CD4-positive, alpha-beta T cell treated with Interleukin-2 at 100 ng/mL for 4 hours (primary cell): Measurements from ENCODE around the gene SPACDR.
A peak's percentile ranks its signal among the peaks of the same experiment; 100 is the strongest.

Experiments
- DNase-seq: peaks from one replicate; pipeline ENCODE4 v3.0.0-alpha.2; 2020; ENCODE audit warnings: low spot score

The SPACDR gene

GRCh38 chr7:100434297-100435144, 29.5 kb downstream of the SPACDR start:
- no peak for DNase-seq

GRCh38 chr7:100433592-100434296, 30.3 kb downstream of the SPACDR start:
- DNase-seq = no peak

- DNase-seq = no peak
Measured at GRCh38 chr7:100433276-100433591, 30.8 kb downstream of the SPACDR start.

GRCh38 chr7:100432621-100433275, 31.3 kb downstream of the SPACDR start:
- no peak for DNase-seq

GRCh38 chr7:100432053-100432452, 32.0 kb downstream of the SPACDR start:
- no peak for DNase-seq

- DNase-seq = no peak
Measured at GRCh38 chr7:100431286-100431735, 32.7 kb downstream of the SPACDR start.

- DNase-seq = peak; percentile 28
Measured at GRCh38 chr7:100430493-100431285, 33.4 kb downstream of the SPACDR start.

GRCh38 chr7:100429637-100430492, 34.2 kb downstream of the SPACDR start, which contains the start of gene MEPCE:
Gene MEPCE, plus strand, starts transcription at chr7:100429831. Its CDS starts 188 bp downstream, at chr7:100430019.
- peak; percentile 94 for DNase-seq

GRCh38 chr7:100428967-100429636, 35.0 kb downstream of the SPACDR start:
- peak; percentile 100 for DNase-seq

GRCh38 chr7:100428199-100428966, 35.7 kb downstream of the SPACDR start, which contains the start of gene ZCWPW1:
Gene ZCWPW1, minus strand, starts transcription at chr7:100428703. Its CDS starts 8,054 bp downstream, at chr7:100420649.
- DNase-seq = peak; percentile 98

- DNase-seq = no peak
Measured at GRCh38 chr7:100427762-100428198, 36.3 kb downstream of the SPACDR start.

- DNase-seq = no peak
Measured at GRCh38 chr7:100426516-100426915, 37.5 kb downstream of the SPACDR start.

GRCh38 chr7:100425347-100425746, 38.7 kb downstream of the SPACDR start:
- DNase-seq = no peak

GRCh38 chr7:100423315-100423714, 40.7 kb downstream of the SPACDR start:
- DNase-seq = no peak

GRCh38 chr7:100419660-100420226, 44.3 kb downstream of the SPACDR start:
- DNase-seq = no peak

- no peak for DNase-seq
Measured at GRCh38 chr7:100418930-100419659, 45.0 kb downstream of the SPACDR start.

- DNase-seq = no peak
Measured at GRCh38 chr7:100415448-100415847, 48.6 kb downstream of the SPACDR start.

- no peak for DNase-seq
Measured at GRCh38 chr7:100413889-100414288, 50.2 kb downstream of the SPACDR start.
